Measurements from ENCODE around the gene CDT1. TPM values are rescaled to one million over a fixed set of nuclear protein-coding genes. Genes with fewer than 3 reads are reported as not detected.
"Not testable (repeated sequence)": the region's sequence is repeated elsewhere in the genome, so short reads cannot be mapped to it uniquely, and the experiment has no call there.

The CDT1 gene
- polyA plus RNA-seq, 10 donors = 2.9 to 18.6 (median 8.1) TPM

DNA sequence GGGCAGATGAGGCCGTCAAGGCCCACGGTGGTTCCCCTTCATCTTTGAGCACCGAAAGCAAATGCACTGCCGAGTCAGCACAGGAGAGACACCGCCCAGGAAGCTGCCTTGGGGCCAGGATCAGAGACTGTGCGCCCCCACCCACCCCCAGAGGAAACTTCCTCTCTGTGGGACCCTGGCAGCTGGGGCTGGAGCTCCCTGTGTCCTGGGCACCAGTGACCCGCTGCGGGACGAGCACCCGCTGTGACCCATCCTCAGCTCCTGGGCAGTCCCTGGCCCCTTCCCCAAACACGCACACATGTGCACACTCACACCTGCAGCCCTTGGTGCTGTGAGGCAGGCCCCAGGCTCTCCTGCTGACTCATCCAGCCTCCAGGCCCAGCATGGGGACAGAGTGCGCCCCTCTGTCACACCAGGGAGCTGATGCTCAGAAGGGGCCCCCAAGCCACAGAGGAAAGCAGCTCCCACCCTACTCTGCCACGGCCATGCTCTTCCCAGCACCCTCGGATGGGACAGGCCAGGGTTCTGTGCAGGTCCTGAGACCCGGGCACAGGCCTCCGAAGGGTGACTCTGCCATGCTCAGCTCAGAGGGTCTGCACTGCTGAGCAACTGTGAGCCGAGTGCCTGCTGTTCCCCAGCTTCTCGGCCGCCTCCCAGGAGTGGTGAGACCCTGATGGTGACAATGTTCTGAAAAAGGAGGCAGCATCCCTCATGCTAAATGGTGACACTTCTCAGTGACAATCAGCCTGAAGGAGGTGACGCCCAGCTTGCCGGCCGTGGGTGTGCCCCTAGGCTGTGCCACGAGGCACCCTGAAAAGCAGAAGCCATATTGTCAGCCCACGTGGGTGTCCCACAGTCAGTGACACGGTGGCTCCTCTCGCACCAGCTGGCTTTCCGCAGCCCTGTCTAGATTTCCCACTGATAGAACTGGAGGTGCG is 22.2 kb upstream of the CDT1 start:
- DNase-seq = no peak

GRCh38 chr16:88782454-88783390 is 20.9 kb upstream of the CDT1 start:
- DNase-seq = no peak

DNA sequence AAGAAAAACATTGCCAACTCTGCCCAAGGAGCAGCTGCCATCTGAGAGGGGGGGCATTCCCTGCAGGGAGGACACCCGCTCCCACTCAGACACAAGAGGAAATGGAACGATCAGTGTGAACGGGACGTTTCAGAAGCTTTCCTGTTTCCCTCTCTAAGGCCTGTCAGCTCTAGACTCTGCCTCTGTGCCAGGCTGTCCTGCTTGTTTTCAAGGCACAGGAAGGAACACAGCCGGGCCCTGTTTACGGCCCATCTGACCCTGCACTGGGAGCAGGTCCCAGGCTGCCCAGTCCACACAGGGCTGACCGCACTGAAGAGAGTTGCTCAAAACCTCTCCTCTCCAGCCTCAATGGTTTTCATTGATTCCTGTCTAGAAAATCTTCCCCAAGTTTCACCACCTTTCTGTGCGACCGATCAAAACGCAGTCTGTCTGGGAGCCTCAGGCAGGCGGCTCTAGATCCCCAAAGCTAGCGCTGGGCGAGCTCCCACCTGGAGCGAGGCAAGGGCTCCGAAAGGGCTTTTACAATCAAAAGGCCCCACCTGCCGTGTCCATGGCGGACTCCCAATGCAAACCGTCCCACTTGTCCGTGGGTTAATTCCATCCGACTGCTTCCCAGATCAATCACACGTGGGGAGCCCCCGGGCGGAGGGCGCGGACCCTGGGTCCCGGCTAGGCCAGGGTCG is 20.1 kb upstream of the CDT1 start:
- DNase-seq = peak in 1 of 3 donors; percentile 51

- peak; percentile 63 to 84 (median 73) for DNase-seq
These were observed 19.3 kb upstream of the CDT1 start for GRCh38 chr16:88784074-88784855.

DNA sequence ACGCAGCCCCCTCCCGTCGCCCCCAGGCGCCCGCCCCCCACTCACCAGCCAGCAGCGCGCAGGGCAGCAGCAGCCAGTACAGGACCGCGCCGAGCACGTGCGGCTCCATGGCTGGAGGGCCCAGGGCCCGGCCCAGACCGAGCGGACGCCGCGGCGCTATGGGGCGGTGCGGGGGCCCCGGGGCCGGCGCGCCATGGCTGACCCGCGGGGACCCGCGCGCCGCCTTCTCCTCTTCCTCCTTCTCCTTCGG is 18.8 kb upstream of the CDT1 start:
- DNase-seq = no peak

GRCh38 chr16:88785106-88785924 is 18.3 kb upstream of the CDT1 start, which contains the start of gene PIEZO1:
Gene PIEZO1, minus strand, starts transcription at chr16:88785220. Its CDS starts 256 bp downstream, at chr16:88784964.
- peak in 2 of 3 donors; percentile 75 to 82 for DNase-seq

DNA sequence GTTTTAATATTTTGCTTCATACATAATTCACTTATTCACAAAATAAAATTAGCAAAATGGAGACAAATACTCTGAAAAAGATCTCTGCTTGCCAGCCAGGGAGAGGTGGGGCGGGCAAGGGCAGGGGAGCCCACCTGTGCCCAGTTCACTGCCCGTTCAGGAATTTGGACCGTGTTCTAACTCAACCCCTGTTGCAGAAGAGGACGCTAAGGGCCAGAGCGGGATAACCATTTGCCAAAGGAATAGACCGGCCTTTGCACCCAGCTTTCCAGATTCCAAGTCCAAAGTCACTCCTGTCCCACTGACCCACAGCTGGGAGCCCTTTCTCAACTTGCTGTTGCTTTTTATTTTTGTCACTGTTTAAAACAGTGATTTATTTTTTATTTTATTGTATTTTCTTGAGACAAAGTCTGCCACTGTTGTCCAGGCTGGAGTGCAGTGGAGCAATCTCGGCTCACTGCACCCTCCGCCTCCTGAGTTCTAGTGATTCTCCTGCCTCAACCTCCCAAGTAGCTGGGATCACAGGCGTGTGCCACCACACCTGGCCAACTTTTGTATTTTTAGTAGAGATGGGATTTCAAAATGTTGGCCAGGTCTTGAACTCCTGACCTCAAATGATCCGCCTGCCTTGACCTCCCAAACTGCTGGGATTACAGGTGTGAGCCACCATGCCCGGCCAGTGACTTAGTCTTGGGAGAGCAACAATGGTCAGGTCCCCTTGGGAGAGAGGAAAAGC is 15.8 kb upstream of the CDT1 start:
- DNase-seq = no peak

- DNase-seq = not testable (repeated sequence)
These were observed 14.8 kb upstream of the CDT1 start for GRCh38 chr16:88788749-88789148.

GRCh38 chr16:88789594-88789993 is 14.0 kb upstream of the CDT1 start:
- no peak for DNase-seq

- DNase-seq = no peak
These were observed 13.0 kb upstream of the CDT1 start for GRCh38 chr16:88790312-88791211.

DNA sequence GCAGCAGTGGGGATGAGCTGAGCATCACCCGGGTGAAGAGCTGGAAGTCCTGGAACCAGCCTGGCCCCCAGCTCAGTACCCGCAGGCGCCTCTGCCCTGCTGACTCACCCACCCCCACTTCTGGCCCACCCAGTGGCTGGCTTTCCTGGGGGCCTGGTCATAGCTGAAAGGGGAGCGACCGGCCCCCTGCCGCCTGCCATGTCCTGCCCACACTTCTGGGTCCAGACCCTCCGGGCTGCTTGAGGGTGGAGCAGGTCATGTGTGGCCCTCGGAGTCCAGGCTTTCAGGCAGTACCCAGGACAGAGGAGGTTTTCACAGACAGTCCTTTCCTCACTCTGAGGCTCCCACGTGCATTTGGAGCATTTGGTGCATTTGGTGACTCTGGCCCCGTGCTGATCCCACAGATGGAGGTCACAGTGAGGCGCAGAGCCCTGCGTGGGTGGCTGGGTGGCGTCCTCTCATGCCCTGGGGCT is 11.5 kb upstream of the CDT1 start:
- DNase-seq = no peak

GRCh38 chr16:88792668-88793250 is 10.8 kb upstream of the CDT1 start:
- DNase-seq = no peak

DNA sequence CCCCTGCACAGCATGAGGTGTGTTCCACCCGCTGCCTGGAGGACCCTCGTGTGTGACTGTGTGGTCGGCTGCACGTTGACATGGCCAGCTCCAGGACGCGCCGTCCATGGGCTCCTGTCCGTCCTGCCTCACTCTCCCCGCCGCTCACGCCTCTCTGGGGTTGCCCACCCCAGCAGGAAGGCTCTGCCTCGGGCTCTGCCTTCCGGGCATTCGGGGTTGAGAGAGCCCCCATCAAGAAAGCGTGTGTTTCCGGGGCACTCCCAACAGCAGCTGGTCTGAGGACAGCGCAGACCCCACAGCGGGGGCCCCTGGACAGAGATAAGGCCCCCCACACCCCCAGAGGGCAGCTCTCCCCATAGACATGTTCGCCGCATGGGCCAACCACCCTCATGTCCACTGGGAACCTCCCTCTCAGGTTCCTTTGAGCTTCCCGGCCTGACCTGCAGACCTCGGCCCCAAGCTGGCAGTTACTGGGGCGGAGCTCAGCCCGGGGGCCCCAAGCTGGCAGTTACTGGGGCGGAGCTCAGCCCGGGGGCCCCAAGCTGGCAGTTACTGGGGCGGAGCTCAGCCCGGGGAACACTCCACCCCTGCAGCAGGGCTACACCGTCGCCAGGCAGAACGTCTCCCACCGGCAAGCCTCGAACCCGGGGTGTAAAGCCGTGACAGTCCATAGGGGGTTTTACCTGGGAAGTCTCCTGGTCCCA is 10.2 kb upstream of the CDT1 start:
- no peak for DNase-seq

- DNase-seq = no peak
These were observed 7.3 kb upstream of the CDT1 start for GRCh38 chr16:88796278-88796677.

- DNase-seq = no peak
These were observed 5.5 kb upstream of the CDT1 start for GRCh38 chr16:88798073-88798472.

DNA sequence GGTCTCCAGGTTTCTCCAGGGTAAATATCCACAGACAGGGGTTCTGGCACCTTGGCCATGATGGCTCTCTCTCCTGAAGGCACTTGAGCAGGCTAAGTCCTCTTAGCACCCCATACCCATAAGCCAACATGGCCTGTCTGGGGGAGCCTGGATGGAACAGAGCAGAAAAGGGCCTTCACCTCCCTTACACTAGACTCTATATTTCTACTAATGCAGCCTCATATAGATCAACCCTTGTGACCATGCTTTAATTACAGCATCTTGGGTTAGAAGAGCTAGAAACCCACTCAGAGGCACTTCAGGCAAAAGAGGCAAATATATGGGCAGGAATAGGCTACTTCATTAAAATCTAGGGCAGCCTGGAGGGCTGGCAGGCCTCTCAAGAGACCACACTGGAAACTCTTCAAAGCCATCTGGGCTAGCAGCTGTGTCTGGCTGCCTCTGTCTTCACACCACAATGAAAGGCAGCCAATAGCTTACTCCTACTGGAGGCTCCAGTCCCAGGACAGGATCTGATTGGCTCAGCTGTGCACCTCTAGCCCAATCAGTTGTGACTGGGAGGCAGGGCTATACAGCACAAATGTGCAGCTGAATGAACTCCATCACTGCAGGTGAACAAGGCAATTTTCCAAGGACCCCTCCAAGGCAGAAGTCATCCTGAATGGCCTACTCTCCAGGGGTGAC is 4.7 kb upstream of the CDT1 start:
- no peak for DNase-seq
